Ureter (tissue), 1 donor: ENCODE measurements around the gene SLITRK4. TPM values are rescaled to one million over a fixed set of nuclear protein-coding genes. Genes with fewer than 3 reads are reported as not detected.

Experiments
- total RNA-seq: library from RNA; stranded (reverse); gene quantifications from one replicate; pipeline ENCODE4 v1.2.4, GENCODE V29; 2023
- donor health status: DM: yes; HTN: yes; CAD: no.

SLITRK4 gene
- total RNA-seq, 1 donor from 2014 or later: 0.18 TPM

Other genes with a start within 250 kb of the SLITRK4 start
- not detected for gene SPANXN3, start 118.6 kb downstream of the SLITRK4 start, total RNA-seq
- not detected for gene SPANXN2, start 84.7 kb upstream of the SLITRK4 start, total RNA-seq
- gene UBE2NL, start 248.0 kb upstream of the SLITRK4 start, total RNA-seq: not detected